Keratinocyte (primary cell): ENCODE results near the gene KAT8. TPM values are rescaled to one million over a fixed set of nuclear protein-coding genes. Genes with fewer than 3 reads are reported as not detected.

Experiments
- DNase-seq: peaks from one replicate; pipeline ENCODE4 v3.0.0-alpha.2; 2011; ENCODE audit warnings: low read depth, missing footprints, low spot score
- FAIRE-seq: peaks from 2 replicates; lab custom pipeline; 2011; peaks lifted over from hg19 to GRCh38; lab: Jason Lieb, UNC
- H2AFZ ChIP-seq: 2 replicates; pipeline ENCODE4 v1.6.0; 2012; ENCODE audit warnings: low read length, control low read depth, inconsistent platforms; ENCODE audit not compliant: control insufficient read depth
- H3K27ac ChIP-seq: 2 replicates; pipeline ENCODE4 v1.5.1; 2011; ENCODE audit warnings: low read length; ENCODE audit not compliant: control insufficient read depth, insufficient read depth
- H3K27me3 ChIP-seq: 3 replicates; pipeline ENCODE4 v1.6.0; 2011; ENCODE audit warnings: low read length; ENCODE audit not compliant: control insufficient read depth, insufficient read depth; ENCODE audit errors: extremely low read depth
- H3K36me3 ChIP-seq, 2 experiments: 2 replicates in 1 of 2; 3 replicates in 1 of 2; pipeline ENCODE4 v1.5.1; 2011; ENCODE audit warnings: low read length in 2 of 2, mild to moderate bottlenecking in 1 of 2; ENCODE audit not compliant: control insufficient read depth in 2 of 2, insufficient read depth in 2 of 2; ENCODE audit errors: extremely low read depth in 1 of 2
- H3K4me1 ChIP-seq: 3 replicates; pipeline ENCODE4 v1.5.1; 2011; ENCODE audit warnings: low read length; ENCODE audit not compliant: control insufficient read depth, insufficient read depth; ENCODE audit errors: extremely low read depth
- H3K4me2 ChIP-seq: 3 replicates; pipeline ENCODE4 v1.6.0; 2011; ENCODE audit warnings: low read depth, low read length; ENCODE audit not compliant: control insufficient read depth, insufficient read depth; ENCODE audit errors: extremely low read depth
- H3K4me3 ChIP-seq, 3 experiments: fragments of 200-600 bp in 1 of 3; sonication (generic) in 1 of 3; 2 replicates in 2 of 3; 3 replicates in 1 of 3; pipeline ENCODE4 v1.5.1; 2011 to 2016; ENCODE audit warnings: low read length in 3 of 3, mild to moderate bottlenecking in 3 of 3, control low read depth in 2 of 3, inconsistent platforms in 1 of 3, low read depth in 1 of 3, mixed read lengths in 1 of 3, mixed run types in 1 of 3, moderate library complexity in 1 of 3; ENCODE audit not compliant: control insufficient read depth in 2 of 3, insufficient read depth in 2 of 3; ENCODE audit errors: extremely low read depth in 1 of 3
- H3K79me2 ChIP-seq: 2 replicates; pipeline ENCODE4 v1.6.0; 2012; ENCODE audit warnings: low read length; ENCODE audit not compliant: control insufficient read depth, insufficient read depth
- H3K9ac ChIP-seq: 3 replicates; pipeline ENCODE4 v1.6.0; 2011; ENCODE audit warnings: low read length; ENCODE audit not compliant: control insufficient read depth, insufficient read depth; ENCODE audit errors: extremely low read depth
- H3K9me1 ChIP-seq: 3 replicates; pipeline ENCODE4 v1.6.0; 2011; ENCODE audit warnings: low read length; ENCODE audit not compliant: control insufficient read depth, insufficient read depth; ENCODE audit errors: extremely low read depth
- H3K9me3 ChIP-seq: 2 replicates; pipeline ENCODE4 v1.5.1; 2012; ENCODE audit warnings: low read depth, low read length; ENCODE audit not compliant: control insufficient read depth
- H4K20me1 ChIP-seq: 3 replicates; pipeline ENCODE4 v1.6.0; 2011; ENCODE audit warnings: low read length; ENCODE audit not compliant: control insufficient read depth, insufficient read depth; ENCODE audit errors: extremely low read depth
- CTCF ChIP-seq, 3 experiments: IDR thresholded peaks in 1 of 3; conservative IDR thresholded peaks in 1 of 3; optimal IDR thresholded peaks in 1 of 3; 2 replicates in 2 of 3; 3 replicates in 1 of 3; pipeline versions ENCODE3 to v1.5.1; 2011; ENCODE audit warnings: low read length in 3 of 3, mild to moderate bottlenecking in 3 of 3, moderate library complexity in 2 of 3, control low read depth in 1 of 3, inconsistent platforms in 1 of 3; ENCODE audit not compliant: insufficient read depth in 2 of 3; ENCODE audit errors: extremely low read depth in 1 of 3
- EZH2 ChIP-seq: IDR thresholded peaks from one replicate; pipeline ENCODE4 v1.6.1; 2012; ENCODE audit warnings: inconsistent platforms, mild to moderate bottlenecking, low read length, moderate library complexity
- dilution Hi-C: fragments of 300-500 bp; cut with MboI; formaldehyde crosslinking; loops from one replicate; pipeline ENCODE4 v1.7.0; 2020; ENCODE audit warnings: low sequenced_read_pairs; ENCODE audit not compliant: extremely low pct_ligation_motif_present
- polyA plus RNA-seq, 5 experiments: library from polyadenylated mRNA; depleted of rRNA in 3 of 5; stranded (reverse) in 3 of 5; stranded (forward) in 1 of 5; unstranded in 1 of 5; fragments of >200 nt; gene quantifications; 1 replicate in 1 of 5; 2 replicates in 3 of 5; 3 replicates in 1 of 5; pipeline versions ENCODE4 v1.2.1 to v1.2.3, GENCODE V29; 2011 to 2012; ENCODE audit warnings: missing spikeins in 2 of 5, low read depth in 1 of 5, low replicate concordance in 1 of 5
- small RNA-seq, 3 experiments: library from RNA; depleted of rRNA; stranded (forward); fragments of <200 nt; gene quantifications; one replicate each; pipeline ENCODE3, GENCODE V24; 2012; ENCODE audit warnings: low read depth in 3 of 3, low replicate concordance in 1 of 3; ENCODE audit not compliant: insufficient read length in 3 of 3

KAT8 gene
- polyA plus RNA-seq, 1 donor (not counting 4 experiments of a cell fraction or from before 2014, with no cell fraction given): 26.4 TPM

GRCh38 chr16:31179219-31179746, 61.8 kb downstream of the KAT8 start:
- H3K9me3 ChIP-seq: no peaks in the 10 kb centered on the region
- no peaks in the 10 kb centered on the region for H3K27me3 ChIP-seq
- H4K20me1 ChIP-seq: peaks cover 28% of the 10 kb centered on the region
- peak overlapping the region; percentile 96 for H3K9ac ChIP-seq
- H3K4me2 ChIP-seq: peak overlapping the region; percentile 98
- peak overlapping the region; percentile 91 to 93 (median 92) for H3K4me3 ChIP-seq
- H3K9me1 ChIP-seq: peaks cover 6% of the 10 kb centered on the region
- DNase-seq (no peak), FAIRE-seq (no peak)
- H3K79me2 ChIP-seq: peaks cover 43% of the 10 kb centered on the region
- dilution Hi-C loops: no loop called here
- peaks cover 14 to 28% of the 10 kb centered on the region in 2 experiments for H3K36me3 ChIP-seq
- peaks cover 23% of the 10 kb centered on the region for H3K4me1 ChIP-seq
- peak overlapping the region; percentile 98 for H3K27ac ChIP-seq
- peak overlapping the region; percentile 100 for H2AFZ ChIP-seq
- TF ChIP-seq CTCF (optimal IDR thresholded peaks at IDR 0.05 in 1 of 3, IDR thresholded peaks at IDR 0.05 in 1 of 3, conservative IDR thresholded peaks at IDR 0.05 in 1 of 3; ENCODE audit: extremely low read depth in 1 of 3, insufficient read depth in 2 of 3, low read length in 3 of 3) (no peak), EZH2 (no peak)

GRCh38 chr16:31179747-31180459, 62.4 kb downstream of the KAT8 start, which contains the start of gene FUS:
TSS of gene FUS (plus strand) at chr16:31180139. CDS start at chr16:31180215, 76 bp downstream.
- Histone ChIP-seq H2AFZ (peak within 1 kb of the TSS; percentile 100), H3K4me1 (peaks cover 23% of the 10 kb centered on the region), H3K9me3 (no peaks in the 10 kb centered on the region), H3K27me3 (no peaks in the 10 kb centered on the region), H3K4me2 (peak within 1 kb of the TSS; percentile 98), H3K79me2 (peaks cover 47% of the 10 kb centered on the region), H3K4me3 (peak within 1 kb of the TSS; percentile 91 to 93 (median 92)), H3K36me3 (peaks cover 14 to 31% of the 10 kb centered on the region in 2 experiments), H4K20me1 (peaks cover 30% of the 10 kb centered on the region), H3K9ac (peak within 1 kb of the TSS; percentile 96), H3K9me1 (peaks cover 6% of the 10 kb centered on the region), H3K27ac (peak within 1 kb of the TSS; percentile 98)
- no peak for TF ChIP-seq CTCF (optimal IDR thresholded peaks at IDR 0.05 in 1 of 3, IDR thresholded peaks at IDR 0.05 in 1 of 3, conservative IDR thresholded peaks at IDR 0.05 in 1 of 3; ENCODE audit: extremely low read depth in 1 of 3, insufficient read depth in 2 of 3, low read length in 3 of 3)
- no peak for TF ChIP-seq EZH2
- DNase-seq (peak; percentile 79), FAIRE-seq (no peak)
- dilution Hi-C loops: no loop called here

Small RNA genes within 50 kb of the gene (small RNA-seq; reads per million reads assigned to genes)
- 0 reads per million in 3 experiments for gene AC009088.4
- gene NDUFA3P6: 0 to 0.07 (median 0) reads per million in 3 experiments

Other genes with a start within 250 kb of the KAT8 start
- gene BCL7C, start 223.6 kb upstream of the KAT8 start, polyA plus RNA-seq: 18.5 to 22.4 TPM (median 19.2 TPM) in 3 replicates
- gene CTF1, start 221.1 kb upstream of the KAT8 start, polyA plus RNA-seq: 2.1 to 3.2 TPM (median 2.6 TPM) in 3 replicates
- 9.6 to 15.0 TPM (median 10.2 TPM) in 3 replicates for gene FBXL19, start 194.1 kb upstream of the KAT8 start, polyA plus RNA-seq
- gene ORAI3, start 168.6 kb upstream of the KAT8 start, polyA plus RNA-seq: 8.1 to 12.7 TPM (median 10.8 TPM) in 3 replicates
- gene SETD1A, start 159.9 kb upstream of the KAT8 start, polyA plus RNA-seq: 0.94 to 3.7 TPM (median 1.1 TPM) in 3 replicates
- gene HSD3B7, start 132.5 kb upstream of the KAT8 start, polyA plus RNA-seq: 2.0 to 3.5 TPM (median 2.4 TPM) in 3 replicates
- 0.34 to 0.55 TPM (median 0.50 TPM) in 3 replicates for gene STX1B, start 107.0 kb upstream of the KAT8 start, polyA plus RNA-seq
- gene STX4, start 84.1 kb upstream of the KAT8 start, polyA plus RNA-seq: 43.6 to 51.1 TPM (median 48.3 TPM) in 3 replicates
- 5.5 to 9.4 TPM (median 8.3 TPM) in 3 replicates for gene ZNF668, start 43.4 kb upstream of the KAT8 start, polyA plus RNA-seq
- 2.5 to 4.3 TPM (median 2.7 TPM) in 3 replicates for gene ZNF646, start 43.2 kb upstream of the KAT8 start, polyA plus RNA-seq
- 0.50 to 1.2 TPM (median 0.97 TPM) in 3 replicates for gene PRSS53, start 28.7 kb upstream of the KAT8 start, polyA plus RNA-seq
- 73.6 to 118 TPM (median 96.1 TPM) in 3 replicates for gene VKORC1, start 22.9 kb upstream of the KAT8 start, polyA plus RNA-seq
- gene BCKDK, start 9.3 kb upstream of the KAT8 start, polyA plus RNA-seq: 17.2 to 35.7 TPM (median 19.9 TPM) in 3 replicates
- 31.2 to 65.3 TPM (median 46.4 TPM) in 3 replicates for gene PRSS8, start 18.1 kb downstream of the KAT8 start, polyA plus RNA-seq
- 0.08 to 0.95 TPM (median 0.43 TPM) in 3 replicates for gene PRSS36, start 32.4 kb downstream of the KAT8 start, polyA plus RNA-seq
- gene FUS, start 62.5 kb downstream of the KAT8 start, polyA plus RNA-seq: 88.0 to 210 TPM (median 199 TPM) in 3 replicates
- 46.4 to 84.9 TPM (median 58.1 TPM) in 3 replicates for gene PYCARD, start 85.1 kb downstream of the KAT8 start, polyA plus RNA-seq
- under 0.01 TPM in 1 of 3 replicates, not detected in the others for gene TRIM72, start 96.5 kb downstream of the KAT8 start, polyA plus RNA-seq
- gene PYDC1, start 99.5 kb downstream of the KAT8 start, polyA plus RNA-seq: not detected in 3 replicates
- gene ITGAM, start 142.3 kb downstream of the KAT8 start, polyA plus RNA-seq: 0.11 to 0.30 TPM (median 0.13 TPM) in 3 replicates
- 0.03 to 0.11 TPM (median 0.04 TPM) in 3 replicates for gene ITGAX, start 237.5 kb downstream of the KAT8 start, polyA plus RNA-seq